ENCODE results near the gene SEMA3E.
"Not testable (repeated sequence)": the region's sequence is repeated elsewhere in the genome, so short reads cannot be mapped to it uniquely, and the experiment has no call there.

SEMA3E gene

GRCh38 chr7:83484826-83485225, 164.1 kb downstream of the SEMA3E start:
- DNase-seq = no peak

GRCh38 chr7:83484266-83484665, 164.7 kb downstream of the SEMA3E start:
- DNase-seq = no peak

GRCh38 chr7:83478616-83479015, 170.3 kb downstream of the SEMA3E start:
- DNase-seq = no peak

- no peak for DNase-seq
Observed at GRCh38 chr7:83476511-83477050, 172.4 kb downstream of the SEMA3E start.

- no peak for DNase-seq
Observed at GRCh38 chr7:83475420-83475819, 173.5 kb downstream of the SEMA3E start.

- DNase-seq = no peak
Observed at GRCh38 chr7:83472376-83472775, 176.6 kb downstream of the SEMA3E start.

- DNase-seq = no peak
Observed at GRCh38 chr7:83469491-83469890, 179.4 kb downstream of the SEMA3E start.

GRCh38 chr7:83469076-83469475, 179.9 kb downstream of the SEMA3E start:
- DNase-seq = no peak

- no peak for DNase-seq
Observed at GRCh38 chr7:83468251-83468739, 180.6 kb downstream of the SEMA3E start.

- DNase-seq = no peak
Observed at GRCh38 chr7:83467493-83467892, 181.4 kb downstream of the SEMA3E start.

GRCh38 chr7:83466956-83467355, 182.0 kb downstream of the SEMA3E start:
- DNase-seq = no peak

- no peak for DNase-seq
Observed at GRCh38 chr7:83466187-83466923, 182.6 kb downstream of the SEMA3E start.

- no peak for DNase-seq
Observed at GRCh38 chr7:83465643-83466042, 183.3 kb downstream of the SEMA3E start.

GRCh38 chr7:83461820-83462219, 187.1 kb downstream of the SEMA3E start:
- DNase-seq = not testable (repeated sequence)

GRCh38 chr7:83459930-83460653, 188.8 kb downstream of the SEMA3E start:
- DNase-seq = not testable (repeated sequence)

GRCh38 chr7:83459101-83459929, 189.6 kb downstream of the SEMA3E start:
- not testable (repeated sequence) for DNase-seq

- DNase-seq = no peak
Observed at GRCh38 chr7:83457022-83457892, 191.7 kb downstream of the SEMA3E start.

- DNase-seq = no peak
Observed at GRCh38 chr7:83456413-83456812, 192.5 kb downstream of the SEMA3E start.

- no peak for DNase-seq
Observed at GRCh38 chr7:83455612-83456011, 193.3 kb downstream of the SEMA3E start.

- no peak for DNase-seq
Observed at GRCh38 chr7:83452256-83452655, 196.7 kb downstream of the SEMA3E start.

GRCh38 chr7:83451501-83452045, 197.4 kb downstream of the SEMA3E start:
- DNase-seq = no peak

- DNase-seq = no peak
Observed at GRCh38 chr7:83449781-83450180, 199.2 kb downstream of the SEMA3E start.

All from stimulated activated CD4-positive, alpha-beta T cell treated with anti-CD3 and anti-CD28 coated beads, Interleukin-12 subunit alpha, Interleukin-12 subunit beta, amount 100 ng/mL, for 4 hours (primary cell).